Activated CD4-positive, alpha-beta T cell treated with anti-CD3 and anti-CD28 coated beads, Interleukin-2, amount 50 U/mL, for 4 hours (primary cell): ENCODE data around the gene TOR4A.

Experiments
- DNase-seq, 2 experiments: peaks; one replicate each; pipeline ENCODE4 v3.0.0-alpha.2; 2020

Gene TOR4A

GRCh38 chr9:137273095-137273490 lies 4.4 kb upstream of the TOR4A start:
- DNase-seq: no peak

- DNase-seq: no peak
Observed at GRCh38 chr9:137273611-137274320, 3.8 kb upstream of the TOR4A start.

- no peak for DNase-seq
Observed at GRCh38 chr9:137275203-137275587, 2.3 kb upstream of the TOR4A start.

GRCh38 chr9:137275588-137276472 lies 1.7 kb upstream of the TOR4A start:
- no peak for DNase-seq

GRCh38 chr9:137276473-137277328 lies 825 bp upstream of the TOR4A start:
- DNase-seq: no peak

GRCh38 chr9:137278061-137278701 lies 655 bp downstream of the TOR4A start:
- no peak for DNase-seq

GRCh38 chr9:137278721-137279711 lies 1.5 kb downstream of the TOR4A start:
- no peak for DNase-seq

- no peak for DNase-seq
Observed at GRCh38 chr9:137279741-137280473, 2.4 kb downstream of the TOR4A start.

GRCh38 chr9:137280474-137281344 lies 3.2 kb downstream of the TOR4A start:
- no peak for DNase-seq

- DNase-seq: no peak
Observed at GRCh38 chr9:137281345-137282116, 4.0 kb downstream of the TOR4A start.

GRCh38 chr9:137286975-137287383 lies 9.5 kb downstream of the TOR4A start:
- no peak for DNase-seq

GRCh38 chr9:137293094-137293481 lies 15.6 kb downstream of the TOR4A start:
- no peak for DNase-seq

- no peak for DNase-seq
Observed at GRCh38 chr9:137293482-137294090, 16.1 kb downstream of the TOR4A start.

- DNase-seq: no peak
Observed at GRCh38 chr9:137294091-137294680, 16.7 kb downstream of the TOR4A start.

GRCh38 chr9:137294681-137295237 lies 17.2 kb downstream of the TOR4A start:
- DNase-seq: no peak

GRCh38 chr9:137295238-137295811 lies 17.8 kb downstream of the TOR4A start:
- peak in 1 of 2 experiments; percentile 28 for DNase-seq
